ENCODE measurements around the gene IL36RN. TPM values are rescaled to one million over a fixed set of nuclear protein-coding genes. Genes with fewer than 3 reads are reported as not detected.

The IL36RN gene
- total and polyA plus RNA-seq, 12 donors: not detected

- Histone ChIP-seq H3K4me1 (peaks cover 0 to 4% (median 0%) of the 10 kb centered on the region in 9 donors), H3K27ac (no peak overlapping the region), H3K27me3 (peaks cover 0 to 4% (median 0%) of the 10 kb centered on the region in 7 donors), H3K9me3 (peaks cover 0 to 19% (median 0%) of the 10 kb centered on the region in 11 donors), H3K36me3 (no peaks in the 10 kb centered on the region), H3K4me3 (no peak overlapping the region)
- intact Hi-C loops (cut with DNase I): no loop called here
- ATAC-seq: no peak
- 87% methylated on average over 4 of the region's 4 CpGs for WGBS, 2 donors
- TF ChIP-seq CTCF (IDR thresholded peaks at IDR 0.05): no peak
- no peak for DNase-seq
These were observed 39.0 kb downstream of the IL36RN start for GRCh38 chr2:113098041-113098440.

GRCh38 chr2:113098532-113098931 lies 39.5 kb downstream of the IL36RN start:
- ATAC-seq (no peak), DNase-seq (no peak)
- Histone ChIP-seq H3K9me3 (peaks cover 0 to 19% (median 0%) of the 10 kb centered on the region in 11 donors), H3K27ac (no peak overlapping the region), H3K36me3 (no peaks in the 10 kb centered on the region), H3K4me3 (no peak overlapping the region), H3K27me3 (peaks cover 0 to 4% (median 0%) of the 10 kb centered on the region in 7 donors), H3K4me1 (peaks cover 0 to 4% (median 0%) of the 10 kb centered on the region in 9 donors)
- no peak for TF ChIP-seq CTCF (IDR thresholded peaks at IDR 0.05)
- intact Hi-C loops (cut with DNase I): no loop called here
- 91% methylated on average over 6 of the region's 6 CpGs for WGBS, 2 donors

- H3K27me3 ChIP-seq: peaks cover 0 to 7% (median 0%) of the 10 kb centered on the region in 7 donors
- DNase-seq: no peak
- peaks cover 0 to 9% (median 0%) of the 10 kb centered on the region in 11 donors for H3K9me3 ChIP-seq
- TF ChIP-seq CTCF (IDR thresholded peaks at IDR 0.05): no peak
- no peaks in the 10 kb centered on the region for H3K36me3 ChIP-seq
- intact Hi-C loops (cut with DNase I): no loop called here
- H3K4me3 ChIP-seq: no peak overlapping the region
- no peak for ATAC-seq
- WGBS, 2 donors: 90 to 96% methylated on average over 2 of the region's 2 CpGs
- peaks cover 0 to 10% (median 0%) of the 10 kb centered on the region in 9 donors for H3K4me1 ChIP-seq
- H3K27ac ChIP-seq: no peak overlapping the region
These were observed 43.1 kb downstream of the IL36RN start for GRCh38 chr2:113102133-113102532.

- H3K27ac ChIP-seq: no peak overlapping the region
- no peak for ATAC-seq
- no peaks in the 10 kb centered on the region for H3K36me3 ChIP-seq
- no peak overlapping the region for H3K4me3 ChIP-seq
- 84 to 91% methylated on average over 4 of the region's 4 CpGs for WGBS, 2 donors
- no peak for DNase-seq
- TF ChIP-seq CTCF (IDR thresholded peaks at IDR 0.05): no peak
- H3K9me3 ChIP-seq: peaks cover 0 to 9% (median 0%) of the 10 kb centered on the region in 11 donors
- H3K4me1 ChIP-seq: peaks cover 0 to 6% (median 0%) of the 10 kb centered on the region in 9 donors
- intact Hi-C loops (cut with DNase I): no loop called here
- H3K27me3 ChIP-seq: peaks cover 0 to 17% (median 4%) of the 10 kb centered on the region in 7 donors
These were observed 44.3 kb downstream of the IL36RN start for GRCh38 chr2:113103277-113103676.
